HG03558 (cell line): Measurements from ENCODE around the gene AURKB.

Source experiments
- ATAC-seq: cut with Tn5 transposase; IDR thresholded peaks from one replicate; pipeline ENCODE4 v1.9.1; 2021; ENCODE audit warnings: moderate number of reproducible peaks; ENCODE audit not compliant: unreplicated experiment; ENCODE audit errors: extremely low read depth

AURKB gene

DNA sequence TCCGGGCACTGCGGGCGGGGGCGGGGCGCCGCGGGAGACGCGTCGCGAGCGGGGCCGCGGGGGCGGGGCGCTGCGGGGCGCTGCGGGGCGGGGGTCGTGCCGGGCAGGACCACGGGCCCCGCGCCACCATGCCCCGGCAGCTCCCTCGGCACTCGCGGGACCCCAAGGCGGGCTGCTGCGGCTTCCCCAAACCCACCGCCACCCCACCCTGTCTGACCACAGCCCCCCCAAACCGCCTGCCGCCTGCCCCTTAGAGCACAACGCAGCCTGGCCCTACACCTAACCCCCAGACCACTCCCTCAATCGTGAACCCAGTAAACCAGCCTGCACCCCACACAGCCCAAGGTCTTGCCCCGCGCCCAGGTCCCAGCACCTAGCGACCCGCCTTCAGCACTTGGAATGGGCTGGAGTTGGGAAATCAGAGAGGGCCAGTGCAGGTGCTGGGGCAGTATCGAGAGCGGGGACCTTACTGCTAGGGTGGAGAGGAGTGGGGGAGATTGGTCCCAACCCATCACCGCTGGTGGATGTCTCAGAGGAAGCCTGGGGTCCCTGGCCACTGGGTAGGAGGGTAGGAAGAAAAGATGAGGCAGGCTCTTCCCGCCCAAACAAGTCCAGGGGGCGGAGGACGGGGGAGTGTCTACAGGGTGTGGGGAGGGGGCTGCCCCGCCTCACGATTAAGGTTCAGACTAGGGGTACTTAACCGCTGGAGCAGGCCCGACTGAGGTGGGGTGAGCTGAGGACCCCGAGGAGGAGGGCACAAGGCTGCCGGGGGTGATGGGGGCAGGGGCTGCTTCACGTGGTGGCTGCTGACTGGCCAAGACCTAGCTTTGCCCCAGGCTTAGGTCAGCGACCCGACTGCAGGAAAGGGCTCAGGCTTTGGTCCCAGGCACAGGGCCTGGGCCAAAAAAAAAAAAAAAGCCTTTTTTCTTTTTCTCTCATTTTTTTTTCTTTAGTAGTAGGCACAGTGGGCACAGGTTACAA, 47.1 kb downstream of the AURKB start:
- no peak for ATAC-seq

DNA sequence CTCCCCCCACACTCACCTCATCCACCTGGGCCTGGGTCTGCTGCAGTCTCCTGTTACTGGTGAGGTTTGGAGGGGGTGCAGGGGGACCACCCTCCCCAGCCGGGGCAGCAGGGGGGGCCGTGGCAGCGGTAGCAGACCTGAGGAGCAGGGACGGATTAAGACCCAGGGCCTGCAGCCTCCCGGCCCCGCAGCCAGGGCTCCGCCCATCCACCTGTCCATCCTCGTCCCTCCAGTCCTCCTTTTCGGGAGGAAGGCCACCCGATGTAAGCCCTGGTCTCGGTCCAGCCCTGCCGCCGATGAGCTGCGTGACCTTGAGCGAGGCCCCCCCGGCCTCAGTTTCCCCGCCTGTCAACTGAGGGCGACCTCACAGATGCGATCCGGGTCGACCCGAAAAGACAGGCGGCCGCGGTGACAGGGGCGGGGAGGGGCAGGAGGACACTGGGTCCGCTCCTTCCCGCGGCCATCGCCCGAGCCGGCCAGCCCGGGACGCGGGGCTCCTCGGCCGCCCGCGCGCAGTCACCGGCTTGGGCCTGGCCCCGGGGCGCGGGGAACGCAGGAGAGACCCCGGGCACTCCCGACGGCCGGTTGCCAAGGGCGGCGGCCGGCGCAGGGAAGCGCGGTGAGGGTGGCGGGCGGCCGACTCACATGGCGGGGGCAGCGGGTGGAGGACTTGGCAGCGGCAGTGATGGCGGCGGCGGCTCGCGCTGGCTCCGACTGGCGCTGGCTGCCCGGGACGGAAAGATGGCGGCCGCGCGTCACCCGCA, 48.0 kb downstream of the AURKB start, which contains the start of gene VAMP2:
VAMP2 (minus strand) TSS at position 716 of the 764 bp plus-strand sequence; CDS start at position 647, 69 bp downstream.
- no peak for ATAC-seq

DNA sequence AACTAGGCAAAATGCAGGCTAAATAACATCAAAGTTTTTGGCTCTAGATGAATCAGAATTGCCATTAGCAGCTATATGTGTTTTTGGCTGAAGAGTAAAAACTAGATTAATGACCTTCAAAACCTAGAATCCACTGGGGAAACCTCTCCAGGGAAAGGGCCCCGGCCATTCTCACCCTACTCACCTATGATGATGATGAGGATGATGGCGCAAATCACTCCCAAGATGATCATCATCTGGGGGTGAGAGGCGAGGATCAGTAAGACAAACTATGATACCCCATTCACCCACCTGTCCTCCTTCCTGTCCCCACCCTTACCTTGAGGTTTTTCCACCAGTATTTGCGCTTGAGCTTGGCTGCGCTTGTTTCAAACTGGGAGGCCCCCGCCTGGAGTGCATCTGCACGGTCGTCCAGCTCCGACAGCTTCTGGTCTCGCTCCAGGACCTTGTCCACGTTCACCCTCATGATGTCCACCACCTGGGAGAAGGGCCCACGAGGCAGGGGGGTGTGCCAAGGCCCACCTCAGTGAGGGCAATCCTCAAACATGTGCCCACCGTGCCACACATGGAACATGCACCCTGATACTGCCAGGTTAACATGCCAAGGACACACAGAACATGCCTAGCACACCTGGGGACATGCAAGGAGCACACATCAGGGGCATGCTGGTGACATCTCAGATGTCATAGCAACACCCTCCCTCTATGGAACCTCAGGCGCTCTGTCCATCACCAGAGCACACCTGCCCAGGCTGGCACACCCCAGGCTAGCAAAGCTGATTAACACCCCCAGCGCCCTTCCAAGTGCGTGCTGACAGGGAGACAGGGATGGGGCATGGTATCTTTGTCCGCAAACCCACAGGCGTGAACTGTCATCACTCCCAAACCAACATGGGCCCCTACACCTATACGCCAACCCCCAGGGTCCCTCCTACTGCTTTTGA, 48.8 kb downstream of the AURKB start:
- ATAC-seq, result no peak

DNA sequence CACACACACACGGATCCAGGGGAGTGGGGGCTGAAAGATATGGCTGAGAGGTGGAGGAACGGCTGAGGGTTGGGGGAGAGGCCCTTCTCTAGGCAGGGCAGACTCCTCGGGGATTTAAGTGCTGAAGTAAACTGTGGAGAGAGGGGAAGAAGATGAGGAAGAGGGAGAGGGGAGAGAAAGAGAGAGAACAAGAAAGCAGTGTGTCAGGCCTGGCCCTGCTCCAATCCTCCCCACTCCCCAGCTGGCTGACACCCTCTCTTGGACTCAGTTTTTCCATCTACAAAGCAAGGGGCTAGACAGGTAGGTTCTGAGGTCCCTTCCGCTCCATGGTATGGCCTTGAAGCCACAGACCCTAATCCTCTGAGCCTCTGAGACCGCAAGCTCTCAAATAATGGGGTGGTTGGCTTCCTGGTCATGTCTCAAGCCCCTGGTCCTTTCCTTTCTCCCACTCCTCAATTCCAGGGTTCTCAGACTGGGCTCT, 49.6 kb downstream of the AURKB start:
- ATAC-seq, result no peak

DNA sequence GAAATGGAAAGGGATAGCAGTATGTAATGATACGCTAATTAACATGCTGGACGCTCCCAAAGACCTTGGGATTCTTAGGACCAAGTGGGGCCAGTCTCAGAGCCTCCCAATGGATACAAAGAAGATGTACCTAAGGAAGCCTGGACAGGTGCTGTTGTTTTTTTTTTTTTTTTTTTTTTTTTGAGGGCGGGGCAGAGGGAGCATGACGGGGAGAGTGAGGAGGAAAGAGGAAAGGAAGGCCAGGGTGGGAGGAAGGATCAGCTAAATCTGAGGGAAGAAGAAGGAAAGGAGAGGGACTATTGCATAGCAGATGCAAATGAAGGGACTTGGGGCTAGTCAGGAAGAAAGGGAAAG, 50.2 kb downstream of the AURKB start:
- ATAC-seq, result no peak

DNA sequence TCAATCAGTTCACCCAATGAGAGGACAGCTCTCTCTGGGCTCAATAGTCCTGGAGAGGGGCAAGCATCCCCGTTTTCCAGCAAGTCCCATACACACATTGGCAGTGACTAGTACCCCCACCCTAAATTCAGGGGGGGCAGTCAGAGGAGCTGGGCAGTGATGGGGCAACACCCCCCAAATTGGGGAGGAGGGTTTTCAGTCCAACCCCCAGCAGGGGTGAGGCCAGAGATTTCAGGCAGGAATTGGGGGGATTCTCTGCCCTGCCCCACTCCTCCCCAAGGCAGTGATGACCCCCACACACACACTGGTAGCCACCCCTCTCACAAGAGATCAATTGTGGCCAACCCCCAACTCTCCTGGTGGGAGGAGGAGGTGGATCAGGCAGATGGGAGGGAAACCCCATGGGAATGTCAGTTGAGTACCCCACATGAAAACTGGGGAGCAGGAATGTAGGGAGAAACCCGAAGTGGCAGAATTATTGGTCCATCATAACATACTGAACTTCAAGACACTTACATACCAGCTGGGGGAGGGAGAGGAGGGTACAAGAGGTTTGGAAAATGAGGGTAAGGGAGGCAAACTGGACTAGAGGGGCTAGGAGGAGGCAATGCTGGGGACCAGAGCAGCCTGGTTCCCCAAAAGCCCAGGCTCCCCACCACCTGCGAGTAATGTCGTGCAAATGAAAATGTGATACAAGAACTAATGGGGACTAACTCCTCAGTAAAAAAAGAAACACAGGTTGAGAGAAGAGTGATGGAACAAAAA, 50.7 kb downstream of the AURKB start:
- ATAC-seq, result no peak

DNA sequence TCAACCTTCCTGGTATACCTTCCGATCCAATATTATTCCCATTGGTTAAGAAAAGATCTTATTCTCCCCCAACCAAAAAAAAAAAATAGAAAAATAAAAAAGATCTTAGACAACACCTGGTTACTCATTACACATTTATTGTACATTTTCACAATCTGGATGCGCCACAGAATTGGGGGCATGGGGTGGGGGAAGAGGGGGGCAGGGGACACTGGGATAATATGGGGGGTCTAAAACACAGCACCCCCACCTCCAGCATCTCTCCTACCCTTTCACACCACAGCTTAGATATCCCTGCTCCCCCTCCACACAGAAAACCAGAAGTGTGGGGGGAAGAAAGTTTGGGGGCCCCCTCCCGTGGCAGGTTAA, 51.4 kb downstream of the AURKB start:
- no peak for ATAC-seq

DNA sequence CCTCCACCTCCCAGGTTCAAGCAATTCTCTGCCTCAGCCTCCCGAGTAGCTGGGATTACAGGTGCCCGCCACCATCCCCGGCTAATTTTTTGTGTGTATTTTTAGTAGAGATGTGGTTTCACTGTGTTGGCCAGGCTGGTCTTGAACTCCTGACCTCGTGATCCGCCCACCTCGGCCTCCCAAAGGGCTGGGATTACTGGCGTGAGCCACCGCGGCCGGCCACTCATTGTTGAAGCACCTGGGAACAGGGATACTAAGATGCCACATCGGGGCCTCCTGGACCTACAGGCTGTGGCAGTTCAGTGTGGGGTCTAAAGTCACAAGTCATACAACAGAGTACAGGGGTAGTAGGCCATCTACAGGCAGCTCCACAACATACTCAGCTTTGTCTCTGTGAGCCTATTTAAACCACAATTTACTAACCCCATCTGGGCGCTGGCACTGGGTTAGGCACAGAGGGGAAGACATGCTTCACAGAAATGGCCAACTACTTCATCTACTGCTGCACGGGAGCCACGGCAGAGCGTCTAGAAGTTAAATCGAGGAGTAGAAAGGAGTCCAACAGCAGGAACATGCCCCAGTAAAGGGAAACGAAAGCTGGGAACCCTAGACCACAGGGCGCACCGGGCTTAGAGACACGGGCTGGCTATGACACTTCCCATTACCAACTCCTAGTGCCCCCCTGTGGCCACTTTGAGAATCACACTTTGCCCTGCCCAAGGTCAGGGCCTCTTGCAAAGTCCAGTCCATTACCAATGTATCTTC, 51.9 kb downstream of the AURKB start:
- no peak for ATAC-seq

DNA sequence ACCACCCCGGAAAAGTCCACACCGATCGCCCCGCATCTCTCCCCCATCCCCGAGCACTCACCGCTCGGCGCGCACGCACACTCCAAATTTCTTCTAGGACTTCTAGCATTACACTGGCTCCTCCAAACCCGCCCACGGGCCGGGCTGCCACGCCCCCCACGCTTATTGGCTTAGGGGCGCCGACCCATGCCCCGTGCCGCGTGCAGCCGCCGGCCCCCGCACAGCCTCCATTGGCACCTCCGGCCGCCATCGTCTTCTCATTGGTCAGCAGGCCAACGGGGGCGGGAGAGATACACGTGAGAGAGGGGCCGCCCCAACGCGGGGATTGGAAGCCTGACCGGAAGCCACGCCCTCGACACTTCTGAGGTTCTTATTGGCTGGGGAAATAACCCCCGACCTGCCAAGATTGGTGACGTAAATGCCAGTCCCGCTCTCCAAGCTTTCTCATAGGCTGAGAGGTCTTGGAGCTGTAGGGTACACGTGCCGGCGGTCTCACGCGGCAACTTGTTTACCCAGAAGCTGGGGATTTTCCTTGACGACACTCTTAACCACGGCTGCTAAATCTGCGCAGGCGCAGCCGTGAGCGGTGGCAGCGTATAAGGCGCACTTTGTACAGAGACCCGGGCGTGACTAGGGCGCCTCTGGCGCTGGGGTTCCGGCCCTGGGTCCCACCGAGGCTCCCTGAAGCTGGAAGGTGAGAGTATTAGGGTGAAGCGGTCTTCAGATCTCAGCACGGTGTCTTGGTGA, 54.0 kb downstream of the AURKB start:
- ATAC-seq, result peak; percentile 49

DNA sequence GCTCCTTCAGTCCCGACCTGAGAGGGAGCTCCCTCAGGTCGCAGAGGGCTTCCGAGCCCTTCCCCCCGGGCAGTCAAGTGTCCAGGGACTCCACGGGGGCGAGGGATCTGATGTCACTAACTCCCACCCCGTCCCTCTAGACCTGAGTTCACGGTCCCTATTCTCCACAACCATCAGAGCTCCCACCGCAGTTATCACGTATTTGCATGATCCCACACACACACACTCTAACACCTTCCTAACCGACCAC, 54.5 kb downstream of the AURKB start:
- ATAC-seq, result no peak

DNA sequence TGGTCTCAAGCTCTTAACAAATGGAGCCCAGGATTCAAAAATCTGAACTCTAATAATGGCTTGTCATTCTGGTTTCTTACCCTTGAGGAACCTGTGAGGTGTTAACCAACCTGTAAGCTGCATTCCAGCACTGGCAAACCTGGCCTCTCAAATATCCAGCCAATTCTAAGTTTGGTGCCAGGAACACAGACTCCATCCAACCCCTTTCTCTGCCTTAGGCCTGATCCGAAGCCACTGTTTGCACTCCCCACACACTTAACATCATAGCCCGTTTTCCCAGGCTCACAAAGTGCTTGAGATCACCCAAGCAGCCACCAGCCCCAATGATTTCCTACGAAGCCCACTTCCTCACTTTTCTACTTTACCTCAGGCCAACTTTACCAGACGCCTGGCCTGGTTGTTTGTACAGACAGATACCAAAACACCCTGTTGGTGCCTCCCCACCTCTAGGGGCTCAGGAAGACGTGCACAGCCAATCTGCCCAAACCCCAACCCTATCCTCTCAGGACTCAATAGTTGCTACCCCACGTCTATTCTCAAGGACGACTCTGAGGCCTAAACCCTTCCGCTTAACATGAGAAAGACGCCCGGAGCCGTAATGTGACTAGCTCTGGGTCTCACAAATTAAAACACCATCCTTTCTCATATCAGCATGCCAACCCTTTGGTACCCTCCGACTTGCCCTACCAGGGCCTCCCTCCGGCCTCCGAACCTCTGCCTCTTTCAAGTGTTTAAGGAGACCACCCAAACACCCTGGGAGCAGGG, 55.0 kb downstream of the AURKB start:
- no peak for ATAC-seq
